K562 (cell line): Measurements from ENCODE around the gene CTDSP2. TPM values are rescaled to one million over a fixed set of nuclear protein-coding genes. Genes with fewer than 3 reads are reported as not detected.

Source experiments
- ATAC-seq: fragments of 200-7000 bp; cut with Tn5 transposase; 3 replicates; pipeline ENCODE4 v1.9.1; 2020; ENCODE audit warnings: moderate library complexity
- BruUV-seq: library from RNA; stranded (reverse); fragments of 400-500 nt; replicated peaks from 2 replicates; lab custom pipeline; 2021; lab: Mats Ljungman, UMichigan
- CTCF ChIA-PET: fragments of 300-600 bp; formaldehyde crosslinking; extraction: SDS; loops from one replicate; lab custom pipeline; 2021; ENCODE audit warnings: low intra/inter-chr PET ratio; lab: Yijun Ruan, JAX
- POLR2A ChIA-PET: fragments of 300-600, 350-650 bp; sonication (Branson Sonifier 250); formaldehyde crosslinking; extraction: SDS; loops from one replicate; lab custom pipeline; 2021; ENCODE audit warnings: antibody characterized with exemption, inconsistent platforms; lab: Yijun Ruan, JAX
- DNase-seq, 4 experiments: peaks; one replicate each; pipeline versions ENCODE4 v3.0.0 to v3.0.0-alpha.2; 2011 to 2018; ENCODE audit warnings: low spot score in 3 of 4, mixed read lengths in 3 of 4; ENCODE audit errors: extremely low read depth in 1 of 4
- FAIRE-seq: peaks from 2 replicates; lab custom pipeline; 2011; peaks lifted over from hg19 to GRCh38; lab: Jason Lieb, UNC
- H2AFZ ChIP-seq: 2 replicates; pipeline ENCODE4 v1.6.0; 2011; ENCODE audit warnings: low read depth, low read length, control low read depth, inconsistent platforms
- H3K27ac ChIP-seq: fragments of 200-600 bp; 3 replicates; pipeline ENCODE4 v1.8.0; 2011; ENCODE audit warnings: low read depth, mild to moderate bottlenecking, control low read depth, inconsistent platforms, low read length, moderate library complexity, mixed read lengths; ENCODE audit errors: extremely low read depth
- H3K27me3 ChIP-seq, 2 experiments: fragments of 300-600 bp in 1 of 2; 2 replicates in 1 of 2; 3 replicates in 1 of 2; pipeline versions ENCODE4 v1.6.0 to v1.8.0; 2011; ENCODE audit warnings: inconsistent platforms in 2 of 2, low read length in 2 of 2, mild to moderate bottlenecking in 1 of 2, mixed read lengths in 1 of 2, moderate library complexity in 1 of 2; ENCODE audit not compliant: control insufficient read depth in 2 of 2, insufficient read depth in 2 of 2
- H3K36me3 ChIP-seq: fragments of 300-600 bp; 3 replicates; pipeline ENCODE4 v1.8.0; 2011; ENCODE audit warnings: mild to moderate bottlenecking, low read length, inconsistent platforms; ENCODE audit not compliant: control insufficient read depth, insufficient read depth
- H3K4me1 ChIP-seq, 2 experiments: fragments of 200-600 bp in 1 of 2; replicated peaks in 1 of 2; 2 replicates in 1 of 2; 3 replicates in 1 of 2; pipeline versions ENCODE4 v1.5.1 to v1.8.0; 2011; ENCODE audit warnings: inconsistent platforms in 2 of 2, low read length in 2 of 2, mild to moderate bottlenecking in 1 of 2, mixed read lengths in 1 of 2, moderate library complexity in 1 of 2; ENCODE audit not compliant: control insufficient read depth in 2 of 2, insufficient read depth in 2 of 2
- H3K4me2 ChIP-seq: 2 replicates; pipeline ENCODE4 v1.6.1; 2011; ENCODE audit warnings: low read length, control low read depth, inconsistent platforms, mixed read lengths; ENCODE audit not compliant: insufficient read depth
- H3K4me3 ChIP-seq: fragments of 200-600 bp; sonication (generic), shearing (Covaris generic); 2 replicates; pipeline ENCODE4 v1.5.1; 2016; ENCODE audit warnings: control low read depth, inconsistent platforms
- H3K79me2 ChIP-seq: fragments of 200-600 bp; 3 replicates; pipeline ENCODE4 v1.8.0; 2011; ENCODE audit warnings: low read length, inconsistent platforms; ENCODE audit not compliant: control insufficient read depth, insufficient read depth
- H3K9ac ChIP-seq, 2 experiments: 2 replicates each; pipeline versions ENCODE4 v1.6.0 to v1.6.1; 2011; ENCODE audit warnings: low read depth in 2 of 2, low read length in 2 of 2, control low read depth in 1 of 2, inconsistent platforms in 1 of 2, mild to moderate bottlenecking in 1 of 2, mixed read lengths in 1 of 2; ENCODE audit not compliant: insufficient read depth in 1 of 2
- H3K9me1 ChIP-seq: one replicate; pipeline ENCODE4 v1.6.0; 2011; ENCODE audit warnings: inconsistent platforms, mild to moderate bottlenecking, low read length, moderate library complexity; ENCODE audit not compliant: control insufficient read depth, insufficient read depth
- H3K9me3 ChIP-seq: replicated peaks from 2 replicates; pipeline ENCODE4 v1.5.1; 2011; ENCODE audit warnings: low read depth, low read length, inconsistent platforms; ENCODE audit not compliant: control insufficient read depth, insufficient read depth
- H4K20me1 ChIP-seq: replicated peaks from 2 replicates; pipeline ENCODE4 v1.6.1; 2011; ENCODE audit warnings: low read length, inconsistent platforms, mixed read lengths; ENCODE audit not compliant: control insufficient read depth, insufficient read depth
- CBX3 ChIP-seq, 2 experiments: IDR thresholded peaks; 1 replicate in 1 of 2; 2 replicates in 1 of 2; pipeline ENCODE4 v1.6.1; 2012; ENCODE audit warnings: inconsistent platforms in 2 of 2, low read length in 2 of 2, borderline replicate concordance in 1 of 2, control low read depth in 1 of 2
- ELF1 ChIP-seq: fragments of 200-800 bp; sonication (Bioruptor generic); IDR thresholded peaks from 2 replicates; pipeline ENCODE4 v1.6.1; 2016; ENCODE audit warnings: missing genetic modification characterization, missing compliant biosample characterization
- FOXJ2 ChIP-seq: fragments of 200-800 bp; sonication (Bioruptor generic); IDR thresholded peaks from 2 replicates; pipeline ENCODE4 v1.6.1; 2016; ENCODE audit warnings: missing genetic modification characterization, missing compliant biosample characterization
- NFYB ChIP-seq: IDR thresholded peaks from 2 replicates; pipeline ENCODE4 v1.6.1; 2011; ENCODE audit warnings: mild to moderate bottlenecking, moderate library complexity; ENCODE audit not compliant: insufficient read length; ENCODE audit errors: extremely low read depth
- POU5F1 ChIP-seq: fragments of 150-350 bp; IDR thresholded peaks from 2 replicates; pipeline ENCODE4 v1.6.1; 2014; ENCODE audit warnings: borderline replicate concordance, low read length, low read depth, mild to moderate bottlenecking; ENCODE audit not compliant: partially characterized antibody
- RB1 ChIP-seq: fragments of 450-650 bp; IDR thresholded peaks from 2 replicates; pipeline ENCODE4 v1.6.1; 2017; ENCODE audit warnings: low read depth, mild to moderate bottlenecking
- SMAD4 ChIP-seq: fragments of 250-450 bp; sonication (Bioruptor Pico); conservative IDR thresholded peaks from 2 replicates; pipeline ENCODE4 v1.8.0; 2021; ENCODE audit warnings: inconsistent platforms, mild to moderate bottlenecking, moderate library complexity
- TEAD2 ChIP-seq: fragments of 450-650 bp; IDR thresholded peaks from 2 replicates; pipeline ENCODE4 v1.6.1; 2016; ENCODE audit warnings: missing genetic modification characterization, control low read depth, missing compliant biosample characterization
- TRIM24 ChIP-seq, 2 experiments: fragments of 450-650 bp; IDR thresholded peaks; 2 replicates each; pipeline ENCODE4 v1.6.1; 2016
- TRIM28 ChIP-seq: fragments of 450-650 bp; IDR thresholded peaks from 2 replicates; pipeline ENCODE4 v1.6.1; 2017
- U2AF1 ChIP-seq: fragments of 200-400 bp; formaldehyde crosslinking; optimal IDR thresholded peaks from 2 replicates; pipeline ENCODE3; 2017; ENCODE audit warnings: mild to moderate bottlenecking, low read depth, low read length, moderate library complexity
- ZFP1 ChIP-seq: fragments of 450-650 bp; formaldehyde crosslinking; IDR thresholded peaks from 2 replicates; pipeline ENCODE4 v1.4.0; 2020; ENCODE audit warnings: mild to moderate bottlenecking, mixed read lengths
- ZNF224 ChIP-seq: sonication (generic); formaldehyde crosslinking; IDR thresholded peaks from 2 replicates; pipeline ENCODE4 v1.8.0; 2022; ENCODE audit warnings: mild to moderate bottlenecking, missing genetic modification reagents
- ZNF280A ChIP-seq: fragments of 450-650 bp; IDR thresholded peaks from 2 replicates; pipeline ENCODE4 v1.6.1; 2018; ENCODE audit warnings: mild to moderate bottlenecking, low read depth; ENCODE audit not compliant: partially characterized antibody
- ZSCAN32 ChIP-seq: fragments of 450-650 bp; formaldehyde crosslinking; IDR thresholded peaks from 2 replicates; pipeline ENCODE4 v1.4.0; 2020; ENCODE audit warnings: mild to moderate bottlenecking, moderate library complexity
- WGBS: fragments of 100-300 bp; shearing (Covaris generic); methylation state at CpG from one replicate; pipeline ENCODE4 v1.1.6; 2016; ENCODE audit warnings: low coverage, mixed read lengths; ENCODE audit not compliant: insufficient coverage; ENCODE audit errors: missing lambda C conversion rate; 5-methylcytosine and 5-hydroxymethylcytosine counted together
- in situ Hi-C: fragments of 300-500 bp; cut with MboI; formaldehyde crosslinking; loops from 4 replicates; pipeline ENCODE4 v1.15.0; 2018; ENCODE audit warnings: inconsistent platforms, mixed read lengths
- intact Hi-C: fragments of 100-400 bp; cut with micrococcal nuclease; formaldehyde crosslinking; loops from 2 replicates; pipeline ENCODE4 v1.14.2; 2022
- polyA plus RNA-seq, 8 experiments: library from polyadenylated mRNA; depleted of rRNA in 4 of 8; stranded (reverse) in 5 of 8; unstranded in 3 of 8; fragments of >200 nt; fragmentation: Nextera tagmentation in 2 of 8; fragmentation: Illumina TruSeq in 1 of 8; extraction: Ambion mirVana in 2 of 8; extraction: Trizol in 1 of 8; gene quantifications; 2 replicates each; pipeline versions ENCODE4 v1.2.1 to v1.2.3, GENCODE V29; 2011 to 2014; ENCODE audit warnings: inconsistent platforms in 1 of 8, missing spikeins in 1 of 8
- total RNA-seq, 7 experiments: library from RNA; depleted of rRNA in 6 of 7; stranded (reverse); fragments of >200 nt in 6 of 7; fragmentation: Illumina TruSeq in 2 of 7; extraction: Trizol in 2 of 7; gene quantifications; 2 replicates each; pipeline versions ENCODE4 v1.2.1 to v1.2.3, GENCODE V29; 2011 to 2021; ENCODE audit warnings: low replicate concordance in 1 of 7
- TF ChIP-seq, protein P1 (sequence below): fragments of 250-450 bp; sonication (Bioruptor Pico); IDR thresholded peaks from 2 replicates; pipeline ENCODE4 v1.8.0; 2022; ENCODE audit warnings: moderate library complexity, mild to moderate bottlenecking, inconsistent platforms
- TF ChIP-seq, protein P2 (sequence below): fragments of 450-650 bp; IDR thresholded peaks from 2 replicates; pipeline ENCODE4 v1.6.1; 2016; ENCODE audit warnings: antibody characterized with exemption

Gene CTDSP2
- total and polyA plus RNA-seq, 9 of the 15 experiments (the other 6 are each of a cell fraction or from before 2014, with no cell fraction given): 20.4 to 108 (median 47.7) TPM

GRCh38 chr12:57886542-57886941 is 40.0 kb upstream of the CTDSP2 start (continued):
- TF ChIP-seq, protein P1, sequence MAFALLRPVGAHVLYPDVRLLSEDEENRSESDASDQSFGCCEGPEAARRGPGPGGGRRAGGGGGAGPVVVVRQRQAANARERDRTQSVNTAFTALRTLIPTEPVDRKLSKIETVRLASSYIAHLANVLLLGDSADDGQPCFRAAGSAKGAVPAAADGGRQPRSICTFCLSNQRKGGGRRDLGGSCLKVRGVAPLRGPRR (CRISPR knock-in tag): no peak
- no peak for TF ChIP-seq NFYB
- no peak for TF ChIP-seq TEAD2 (tag)
- TF ChIP-seq ZNF224 (CRISPR knock-in tag): no peak
- TF ChIP-seq FOXJ2: no peak
- TF ChIP-seq SMAD4 (CRISPR knock-in tag): no peak
- no peak for TF ChIP-seq POU5F1
- no peak for TF ChIP-seq ZSCAN32
- no peak for TF ChIP-seq RB1

GRCh38 chr12:57885207-57885606 is 38.7 kb upstream of the CTDSP2 start:
- intact Hi-C loops (no loop called here), in situ Hi-C loops (no loop called here)
- Histone ChIP-seq H3K27me3 (no peaks in the 10 kb centered on the region), H3K4me2 (no peak overlapping the region), H3K4me3 (no peak overlapping the region), H3K36me3 (no peaks in the 10 kb centered on the region), H2AFZ (no peak overlapping the region), H3K4me1 (peaks cover 10 to 13% of the 10 kb centered on the region in 2 experiments; a peak in 4 of 5 replicates), H3K9me3 (no peaks in the 10 kb centered on the region), H3K9ac (no peak overlapping the region), H4K20me1 (no peaks in the 10 kb centered on the region), H3K27ac (no peak overlapping the region), H3K9me1 (no peaks in the 10 kb centered on the region), H3K79me2 (no peaks in the 10 kb centered on the region)
- ATAC-seq: no peak
- BruUV-seq: no TSS peak
- no peak for DNase-seq
- TF ChIP-seq TRIM24 (IDR thresholded peaks at IDR 0.05): 0 out of 4 replicates have a peak, but pooled peaks of 1 of the 2 experiments have one; percentile 38
- TF ChIP-seq ZNF280A: peak; percentile 65
- TF ChIP-seq ZFP1 (CRISPR knock-in tag): peak; percentile 53; the same call in 1 of the 2 replicates
- TF ChIP-seq, protein P2, sequence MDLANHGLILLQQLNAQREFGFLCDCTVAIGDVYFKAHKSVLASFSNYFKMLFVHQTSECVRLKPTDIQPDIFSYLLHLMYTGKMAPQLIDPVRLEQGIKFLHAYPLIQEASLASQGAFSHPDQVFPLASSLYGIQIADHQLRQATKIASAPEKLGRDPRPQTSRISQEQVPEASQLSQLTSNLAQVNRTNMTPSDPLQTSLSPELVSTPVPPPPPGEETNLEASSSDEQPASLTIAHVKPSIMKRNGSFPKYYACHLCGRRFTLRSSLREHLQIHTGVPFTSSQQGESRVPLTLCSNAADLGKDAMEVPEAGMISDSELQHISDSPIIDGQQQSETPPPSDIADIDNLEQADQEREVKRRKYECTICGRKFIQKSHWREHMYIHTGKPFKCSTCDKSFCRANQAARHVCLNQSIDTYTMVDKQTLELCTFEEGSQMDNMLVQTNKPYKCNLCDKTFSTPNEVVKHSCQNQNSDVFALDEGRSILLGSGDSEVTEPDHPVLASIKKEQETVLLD: no peak
- TF ChIP-seq CBX3 (IDR thresholded peaks at IDR 0.05; ENCODE audit: borderline replicate concordance in 1 of 2, low read length in 2 of 2): peak in 1 of 2 experiments; percentile 67; a peak in 1 of 3 replicates
- no peak for TF ChIP-seq U2AF1
- no peak for TF ChIP-seq ELF1 (tag)
- TF ChIP-seq TRIM28: 0 out of 2 replicates have a peak, but pooled peaks have one; percentile 55
- 78% methylated on average over 6 of the region's 6 CpGs for WGBS
- ChIA-PET CTCF (no interaction called here), POLR2A (no interaction called here)
- FAIRE-seq: no peak
